ENCODE data around the gene PSMB10. TPM values are rescaled to one million over a fixed set of nuclear protein-coding genes. Genes with fewer than 3 reads are reported as not detected.

Gene PSMB10
- total RNA-seq, 3 donors from 2014 or later = 32.1 to 46.2 (median 34.1) TPM

DNA sequence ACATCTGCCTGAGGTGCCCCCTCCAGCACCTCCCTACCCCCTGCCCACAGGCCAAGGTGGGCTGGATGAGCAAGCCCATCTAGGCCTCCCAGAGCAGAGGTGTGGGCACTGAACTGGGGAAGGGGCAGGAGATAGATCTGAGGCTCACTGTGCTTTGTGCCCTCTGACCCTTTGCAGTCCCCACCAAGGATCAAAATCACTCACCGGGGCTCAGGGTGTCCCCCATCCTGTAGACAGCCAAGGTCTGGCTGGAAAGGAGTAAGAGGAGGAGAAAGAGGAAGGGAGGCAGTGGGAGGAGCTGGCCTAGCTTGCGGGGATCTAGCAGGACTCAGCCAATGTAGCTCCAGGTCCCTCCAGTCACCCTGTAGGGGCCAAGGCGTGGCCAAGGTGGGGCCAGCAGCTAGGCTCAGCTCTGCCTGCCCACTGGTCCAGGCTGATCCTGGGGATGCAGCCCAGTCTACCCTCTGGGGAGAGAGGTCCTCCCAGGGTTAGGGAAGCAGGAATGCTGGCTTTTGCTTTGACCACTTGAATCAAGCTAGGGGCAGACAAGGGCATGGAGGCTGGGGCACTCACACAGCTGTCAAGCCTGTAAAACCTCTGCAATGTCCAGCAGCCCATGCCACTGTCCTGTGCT, 30.0 kb upstream of the PSMB10 start:
- no peak for TF ChIP-seq POLR2AphosphoS5 (IDR thresholded peaks at IDR 0.05)
- TF ChIP-seq, protein P1, sequence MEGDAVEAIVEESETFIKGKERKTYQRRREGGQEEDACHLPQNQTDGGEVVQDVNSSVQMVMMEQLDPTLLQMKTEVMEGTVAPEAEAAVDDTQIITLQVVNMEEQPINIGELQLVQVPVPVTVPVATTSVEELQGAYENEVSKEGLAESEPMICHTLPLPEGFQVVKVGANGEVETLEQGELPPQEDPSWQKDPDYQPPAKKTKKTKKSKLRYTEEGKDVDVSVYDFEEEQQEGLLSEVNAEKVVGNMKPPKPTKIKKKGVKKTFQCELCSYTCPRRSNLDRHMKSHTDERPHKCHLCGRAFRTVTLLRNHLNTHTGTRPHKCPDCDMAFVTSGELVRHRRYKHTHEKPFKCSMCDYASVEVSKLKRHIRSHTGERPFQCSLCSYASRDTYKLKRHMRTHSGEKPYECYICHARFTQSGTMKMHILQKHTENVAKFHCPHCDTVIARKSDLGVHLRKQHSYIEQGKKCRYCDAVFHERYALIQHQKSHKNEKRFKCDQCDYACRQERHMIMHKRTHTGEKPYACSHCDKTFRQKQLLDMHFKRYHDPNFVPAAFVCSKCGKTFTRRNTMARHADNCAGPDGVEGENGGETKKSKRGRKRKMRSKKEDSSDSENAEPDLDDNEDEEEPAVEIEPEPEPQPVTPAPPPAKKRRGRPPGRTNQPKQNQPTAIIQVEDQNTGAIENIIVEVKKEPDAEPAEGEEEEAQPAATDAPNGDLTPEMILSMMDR (IDR thresholded peaks at IDR 0.05) = no peak
- Histone ChIP-seq H3K9me3 (no peaks in the 10 kb centered on the region), H3K27me3 (no peaks in the 10 kb centered on the region), H3K27ac (peak overlapping the region; percentile 92 to 98), H3K4me1 (peaks cover 14 to 27% of the 10 kb centered on the region in 2 donors), H3K4me3 (peak overlapping the region; percentile 84 to 96 (median 89)), H3K36me3 (no peaks in the 10 kb centered on the region)
- no peak for DNase-seq (ENCODE audit: low spot score in 2 of 2)
- intact Hi-C loops (cut with DNase I; ENCODE audit: low total_unique reads) = no loop called here

GRCh38 chr16:67965668-67966548, 29.3 kb upstream of the PSMB10 start:
- intact Hi-C loops (cut with DNase I; ENCODE audit: low total_unique reads) = no loop called here
- H3K9me3 ChIP-seq = no peaks in the 10 kb centered on the region
- peak in 1 of 2 donors; percentile 58 for DNase-seq (ENCODE audit: low spot score in 2 of 2)
- H3K27me3 ChIP-seq = no peaks in the 10 kb centered on the region
- H3K27ac ChIP-seq = peak overlapping the region; percentile 92 to 98
- H3K4me1 ChIP-seq = peaks cover 20 to 33% of the 10 kb centered on the region in 2 donors
- no peaks in the 10 kb centered on the region for H3K36me3 ChIP-seq
- H3K4me3 ChIP-seq = peak overlapping the region; percentile 84 to 96 (median 89)
- TF ChIP-seq POLR2AphosphoS5 (IDR thresholded peaks at IDR 0.05) (no peak), POLR2A (IDR thresholded peaks at IDR 0.05) (no peak)
- TF ChIP-seq, protein P1 (IDR thresholded peaks at IDR 0.05) = no peak

DNA sequence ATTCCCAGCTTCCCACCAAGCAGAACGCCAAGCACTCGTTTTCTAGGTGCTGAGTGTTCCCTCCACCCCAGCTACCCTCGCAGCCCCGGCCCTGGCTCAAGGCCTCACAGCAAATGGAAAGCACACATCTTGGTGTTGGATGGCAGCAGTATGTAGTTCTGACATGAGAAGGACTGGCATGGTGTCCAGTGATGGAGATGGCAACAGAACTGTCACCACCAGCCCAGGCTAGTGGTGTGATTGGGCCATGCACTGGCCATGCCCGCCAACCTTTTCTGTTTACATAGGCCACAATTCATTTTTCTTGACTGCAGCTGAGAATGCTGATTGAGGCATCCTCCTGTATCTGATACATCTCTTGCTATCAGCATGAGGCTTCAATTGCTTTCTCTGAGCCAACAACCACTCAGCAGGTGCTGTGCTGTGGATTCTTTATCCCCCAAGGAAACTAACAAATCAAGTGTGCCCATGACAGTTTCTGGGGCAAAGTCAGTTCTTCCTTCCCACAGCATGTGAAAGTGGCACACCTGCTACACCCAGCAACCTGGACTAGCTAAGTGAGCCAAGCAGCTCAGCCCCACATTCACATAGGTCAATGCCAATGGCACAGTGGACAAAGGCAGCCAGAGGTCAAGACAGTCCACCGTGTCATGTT, 28.0 kb upstream of the PSMB10 start:
- no peaks in the 10 kb centered on the region for H3K9me3 ChIP-seq
- H3K27ac ChIP-seq = no peak overlapping the region
- no peak for DNase-seq (ENCODE audit: low spot score in 2 of 2)
- no peaks in the 10 kb centered on the region for H3K36me3 ChIP-seq
- no peaks in the 10 kb centered on the region for H3K27me3 ChIP-seq
- H3K4me3 ChIP-seq = no peak overlapping the region
- peaks cover 22 to 35% of the 10 kb centered on the region in 2 donors for H3K4me1 ChIP-seq
- TF ChIP-seq POLR2A (IDR thresholded peaks at IDR 0.05) = no peak
- TF ChIP-seq, protein P1 (IDR thresholded peaks at IDR 0.05) = no peak
- TF ChIP-seq POLR2AphosphoS5 (IDR thresholded peaks at IDR 0.05) = no peak
- intact Hi-C loops (cut with DNase I; ENCODE audit: low total_unique reads) = no loop called here

DNA sequence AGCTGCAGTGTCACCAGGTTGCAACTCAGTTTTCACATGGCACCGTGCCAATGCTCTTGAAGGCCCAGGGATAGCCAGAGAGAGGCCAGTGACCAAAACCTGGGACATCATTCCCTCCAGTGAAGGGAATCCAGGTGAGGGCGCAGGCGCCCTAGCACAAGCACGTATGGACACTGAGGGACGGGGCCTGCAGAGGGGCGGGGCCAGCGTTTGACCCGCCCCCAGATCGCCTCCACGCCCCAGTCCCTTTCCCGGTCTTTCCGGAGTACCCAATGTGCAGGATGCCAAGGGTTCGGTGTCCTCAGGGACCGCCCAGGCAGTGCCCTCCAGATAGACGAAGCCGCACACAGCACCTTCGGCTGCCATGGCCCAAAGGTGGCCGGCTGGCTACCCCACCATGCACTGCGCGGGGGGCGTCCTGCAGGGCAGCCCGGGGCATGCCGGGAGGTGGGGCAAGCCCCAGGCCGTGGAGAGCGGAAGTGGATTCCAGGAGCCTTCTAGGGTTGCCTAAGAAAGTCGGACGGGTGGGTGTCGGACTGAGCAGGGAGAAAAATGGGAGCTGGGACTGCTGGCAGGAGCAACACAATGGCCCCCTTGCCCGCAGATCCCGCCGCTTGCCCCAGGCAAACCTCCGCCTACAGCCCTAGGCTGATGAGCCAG, 27.1 kb upstream of the PSMB10 start:
- no peaks in the 10 kb centered on the region for H3K9me3 ChIP-seq
- H3K36me3 ChIP-seq = no peaks in the 10 kb centered on the region
- intact Hi-C loops (cut with DNase I; ENCODE audit: low total_unique reads) = no loop called here
- TF ChIP-seq POLR2A (IDR thresholded peaks at IDR 0.05) = no peak
- H3K4me1 ChIP-seq = peaks cover 25 to 35% of the 10 kb centered on the region in 2 donors
- DNase-seq (ENCODE audit: low spot score in 2 of 2) = no peak
- H3K27me3 ChIP-seq = no peaks in the 10 kb centered on the region
- H3K4me3 ChIP-seq = peak overlapping the region in 1 of 3 donors; percentile 10
- H3K27ac ChIP-seq = peak overlapping the region; percentile 23 to 90

DNA sequence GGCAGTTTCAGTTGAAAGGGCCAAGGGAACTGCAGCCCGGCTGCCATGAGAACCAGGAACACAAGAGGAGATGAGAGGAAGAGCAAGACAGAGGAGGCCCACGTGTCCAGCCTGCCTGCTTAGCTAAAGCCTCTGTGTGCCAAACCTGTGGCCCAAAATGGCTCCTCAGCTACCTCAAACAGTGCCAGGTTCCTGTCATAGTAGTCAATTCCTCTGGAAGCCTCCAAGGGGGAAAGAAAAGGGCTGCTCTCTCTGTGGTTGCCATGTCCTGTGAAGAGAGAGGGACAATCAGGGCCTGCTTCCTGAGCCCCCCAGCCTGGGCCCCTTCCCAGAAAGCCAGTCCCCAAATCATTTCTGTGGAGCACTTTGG, 26.6 kb upstream of the PSMB10 start:
- Histone ChIP-seq H3K4me1 (peaks cover 25 to 35% of the 10 kb centered on the region in 2 donors), H3K9me3 (no peaks in the 10 kb centered on the region), H3K27me3 (no peaks in the 10 kb centered on the region), H3K36me3 (no peaks in the 10 kb centered on the region), H3K27ac (peak overlapping the region; percentile 23 to 90), H3K4me3 (no peak overlapping the region)
- TF ChIP-seq POLR2A (IDR thresholded peaks at IDR 0.05) = no peak
- no peak for TF ChIP-seq POLR2AphosphoS5 (IDR thresholded peaks at IDR 0.05)
- TF ChIP-seq, protein P1 (IDR thresholded peaks at IDR 0.05) = no peak
- no peak for DNase-seq (ENCODE audit: low spot score in 2 of 2)
- intact Hi-C loops (cut with DNase I; ENCODE audit: low total_unique reads) = no loop called here
